ENCODE data around the gene GNA14. TPM values are rescaled to one million over a fixed set of nuclear protein-coding genes. Genes with fewer than 3 reads are reported as not detected.

GNA14 gene
- total and polyA plus RNA-seq, 2 experiments from 2014 or later, result 3.9 to 10.5 TPM

GRCh38 chr9:77595426-77596095 lies 52.6 kb downstream of the GNA14 start (continued):
- TF ChIP-seq REST (IDR thresholded peaks at IDR 0.05; ENCODE audit: unreplicated experiment), result no peak
- TF ChIP-seq ZNF114 (CRISPR knock-in tag; IDR thresholded peaks at IDR 0.05), result no peak
- TF ChIP-seq EZH2 (IDR thresholded peaks at IDR 0.05; ENCODE audit: low read depth, unreplicated experiment), result no peak
- TF ChIP-seq JUNB (IDR thresholded peaks at IDR 0.05; ENCODE audit: unreplicated experiment), result no peak
- no peak for TF ChIP-seq POLR2AphosphoS5 (IDR thresholded peaks at IDR 0.05; ENCODE audit: low read depth)
- no peak for TF ChIP-seq EZH2phosphoT487 (IDR thresholded peaks at IDR 0.05; ENCODE audit: unreplicated experiment)

DNA sequence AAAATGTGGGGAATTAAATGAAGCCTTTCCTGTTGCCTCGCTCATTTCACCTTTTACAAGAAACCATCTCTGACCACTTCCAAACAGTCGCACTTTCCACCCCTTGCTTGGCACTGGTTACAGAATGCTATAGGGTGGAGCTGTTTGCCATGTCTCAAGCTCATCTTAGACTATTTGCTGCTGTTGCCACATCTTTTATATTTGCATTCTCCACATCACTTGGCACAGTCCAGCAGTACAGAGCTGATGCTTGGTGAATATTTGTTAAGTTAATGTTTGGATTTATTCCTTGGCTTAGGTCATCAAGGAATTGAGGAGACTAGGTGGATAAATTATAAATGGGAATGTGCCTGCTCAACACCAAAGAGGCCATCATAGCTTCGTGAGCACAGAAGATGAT lies 53.2 kb downstream of the GNA14 start:
- H3K4me1 ChIP-seq (ENCODE audit: insufficient read depth), result peaks cover 8% of the 10 kb centered on the region
- Mint-ChIP-seq H3K27me3 (ENCODE audit: insufficient read depth, low read depth, poor library complexity) (peaks cover 4% of the 10 kb centered on the region), H3K27ac (no peak overlapping the region), H3K9me3 (no peaks in the 10 kb centered on the region; the same call in 2 of the 3 replicates), H3K36me3 (ENCODE audit: low read depth) (no peaks in the 10 kb centered on the region), H3K4me3 (no peak overlapping the region), H3K4me1 (peaks cover 25% of the 10 kb centered on the region)
- H3K4me3 ChIP-seq, result no peak overlapping the region
- DNase-seq (ENCODE audit: low spot score) (no peak), ATAC-seq (no peak)
- TF ChIP-seq EZH2 (IDR thresholded peaks at IDR 0.05; ENCODE audit: low read depth, unreplicated experiment) (no peak), CREB1 (CRISPR knock-in tag; IDR thresholded peaks at IDR 0.05; ENCODE audit: low read depth) (no peak), EZH2phosphoT487 (IDR thresholded peaks at IDR 0.05; ENCODE audit: unreplicated experiment) (no peak)
- no peaks in the 10 kb centered on the region for H3K9me2 ChIP-seq (ENCODE audit: insufficient read depth)
- H3F3A ChIP-seq (replicated peaks; ENCODE audit: low read depth), result 0 out of 2 replicates have a peak, but pooled peaks cover 3% of the 10 kb centered on the region
- H4K20me1 ChIP-seq (replicated peaks; ENCODE audit: insufficient read depth), result no peaks in the 10 kb centered on the region
- peak overlapping the region; percentile 20; the same call in 1 of the 2 replicates for H2AFZ ChIP-seq
- H3K36me3 ChIP-seq (ENCODE audit: insufficient read depth), result no peaks in the 10 kb centered on the region
- H3K79me2 ChIP-seq (replicated peaks; ENCODE audit: insufficient read depth), result no peaks in the 10 kb centered on the region
- H3K4me2 ChIP-seq, result no peak overlapping the region; the same call in 1 of the 2 replicates
- no peak overlapping the region for H3K27ac ChIP-seq (ENCODE audit: low read depth)
- H3K27me3 ChIP-seq (ENCODE audit: insufficient read depth), result no peaks in the 10 kb centered on the region

DNA sequence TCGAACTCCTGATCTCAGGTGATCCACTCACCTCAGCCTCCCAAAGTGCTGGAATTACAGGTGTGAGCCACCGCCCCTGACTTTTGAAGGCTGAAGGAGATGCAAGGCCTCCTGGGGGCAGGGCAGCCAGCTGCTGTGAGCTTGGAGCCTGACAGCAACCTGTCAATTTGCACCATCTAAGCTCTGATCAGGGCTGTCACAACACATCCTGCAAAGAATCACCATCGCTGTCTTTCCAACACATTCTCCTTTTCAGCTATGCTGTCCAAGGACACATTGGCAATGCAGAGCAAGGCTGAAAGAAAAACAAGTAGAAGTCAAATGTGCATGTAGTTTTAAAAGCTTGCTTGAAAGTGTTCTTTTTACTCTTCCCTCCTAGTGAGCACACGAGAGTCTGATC lies 54.6 kb downstream of the GNA14 start:
- ATAC-seq (no peak), DNase-seq (ENCODE audit: low spot score) (no peak)
- H3F3A ChIP-seq (replicated peaks; ENCODE audit: low read depth), result 0 out of 2 replicates have a peak, but pooled peaks cover 3% of the 10 kb centered on the region
- H3K79me2 ChIP-seq (replicated peaks; ENCODE audit: insufficient read depth), result no peaks in the 10 kb centered on the region
- H3K9me2 ChIP-seq (ENCODE audit: insufficient read depth), result no peaks in the 10 kb centered on the region
- H4K20me1 ChIP-seq (replicated peaks; ENCODE audit: insufficient read depth), result no peaks in the 10 kb centered on the region
- H2AFZ ChIP-seq, result no peak overlapping the region
- Mint-ChIP-seq H3K4me1 (peaks cover 35% of the 10 kb centered on the region), H3K27ac (no peak overlapping the region), H3K4me3 (no peak overlapping the region), H3K27me3 (ENCODE audit: insufficient read depth, low read depth, poor library complexity) (peaks cover 4% of the 10 kb centered on the region), H3K36me3 (ENCODE audit: low read depth) (no peaks in the 10 kb centered on the region), H3K9me3 (no peaks in the 10 kb centered on the region; the same call in 2 of the 3 replicates)
- no peaks in the 10 kb centered on the region for H3K36me3 ChIP-seq (ENCODE audit: insufficient read depth)
- no peak overlapping the region for H3K4me2 ChIP-seq
- H3K27me3 ChIP-seq (ENCODE audit: insufficient read depth), result no peaks in the 10 kb centered on the region
- no peak overlapping the region for H3K4me3 ChIP-seq
- H3K4me1 ChIP-seq (ENCODE audit: insufficient read depth), result peaks cover 22% of the 10 kb centered on the region
- H3K27ac ChIP-seq (ENCODE audit: low read depth), result no peak overlapping the region
- TF ChIP-seq STAT1 (IDR thresholded peaks at IDR 0.05; ENCODE audit: unreplicated experiment) (no peak), POLR2AphosphoS5 (IDR thresholded peaks at IDR 0.05; ENCODE audit: low read depth) (no peak), ZNF114 (CRISPR knock-in tag; IDR thresholded peaks at IDR 0.05) (no peak), NANOG (IDR thresholded peaks at IDR 0.05; ENCODE audit: borderline replicate concordance) (no peak), REST (IDR thresholded peaks at IDR 0.05; ENCODE audit: unreplicated experiment) (no peak)
- TF ChIP-seq, protein P1, sequence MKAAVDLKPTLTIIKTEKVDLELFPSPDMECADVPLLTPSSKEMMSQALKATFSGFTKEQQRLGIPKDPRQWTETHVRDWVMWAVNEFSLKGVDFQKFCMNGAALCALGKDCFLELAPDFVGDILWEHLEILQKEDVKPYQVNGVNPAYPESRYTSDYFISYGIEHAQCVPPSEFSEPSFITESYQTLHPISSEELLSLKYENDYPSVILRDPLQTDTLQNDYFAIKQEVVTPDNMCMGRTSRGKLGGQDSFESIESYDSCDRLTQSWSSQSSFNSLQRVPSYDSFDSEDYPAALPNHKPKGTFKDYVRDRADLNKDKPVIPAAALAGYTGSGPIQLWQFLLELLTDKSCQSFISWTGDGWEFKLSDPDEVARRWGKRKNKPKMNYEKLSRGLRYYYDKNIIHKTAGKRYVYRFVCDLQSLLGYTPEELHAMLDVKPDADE (IDR thresholded peaks at IDR 0.05), result no peak

All from GM23338 (cell line).